Caco-2 (cell line): ENCODE data around the gene CD82. TPM values are rescaled to one million over a fixed set of nuclear protein-coding genes. Genes with fewer than 3 reads are reported as not detected.

Experiments used
- BruUV-seq: library from RNA; stranded (reverse); fragments of 400-500 nt; replicated peaks from 2 replicates; lab custom pipeline; 2021; lab: Mats Ljungman, UMichigan
- CTCF ChIA-PET: fragments of 300-600 bp; sonication (Branson Sonifier 250); formaldehyde crosslinking; loops from one replicate; lab custom pipeline; 2022; ENCODE audit warnings: antibody characterized with exemption; lab: Charles Lee
- POLR2A ChIA-PET: fragments of 300-600 bp; sonication (Branson Sonifier 250); formaldehyde crosslinking; loops from one replicate; lab custom pipeline; 2022; ENCODE audit warnings: antibody characterized with exemption; lab: Charles Lee
- DNase-seq, 2 experiments: peaks; one replicate each; pipeline versions ENCODE4 v3.0.0 to v3.0.0-alpha.2; 2020 to 2022
- H3K27me3 ChIP-seq: replicated peaks from 2 replicates; pipeline ENCODE4 v1.6.0; 2011; ENCODE audit warnings: low read length; ENCODE audit not compliant: control insufficient read depth, insufficient read depth
- H3K36me3 ChIP-seq: 2 replicates; pipeline ENCODE4 v1.5.1; 2011; ENCODE audit warnings: low read length; ENCODE audit not compliant: control insufficient read depth, insufficient read depth
- H3K4me1 ChIP-seq: fragments of 250-450 bp; sonication (Bioruptor Pico); 2 replicates; pipeline ENCODE4 v1.5.1; 2020; ENCODE audit warnings: mild to moderate bottlenecking
- H3K4me3 ChIP-seq: 2 replicates; pipeline ENCODE4 v1.5.1; 2011; ENCODE audit warnings: low read depth, mild to moderate bottlenecking, control low read depth, low read length
- H3K9me3 ChIP-seq: fragments of 250-450 bp; sonication (Bioruptor Pico); 2 replicates; pipeline ENCODE4 v1.5.1; 2020; ENCODE audit warnings: mild to moderate bottlenecking, moderate library complexity
- H3K27ac Mint-ChIP-seq: one replicate; pipeline ENCODE4 v1.8.0; 2022; ENCODE audit warnings: mixed read lengths; ENCODE audit not compliant: unreplicated experiment
- H3K27me3 Mint-ChIP-seq: one replicate; pipeline ENCODE4 v1.8.0; 2022; ENCODE audit warnings: mixed read lengths; ENCODE audit not compliant: insufficient read depth, unreplicated experiment
- H3K36me3 Mint-ChIP-seq: one replicate; pipeline ENCODE4 v1.8.0; 2022; ENCODE audit warnings: mild to moderate bottlenecking, mixed read lengths; ENCODE audit not compliant: insufficient read depth, unreplicated experiment
- H3K4me1 Mint-ChIP-seq: one replicate; pipeline ENCODE4 v1.8.0; 2022; ENCODE audit warnings: low read depth, mixed read lengths; ENCODE audit not compliant: unreplicated experiment
- H3K4me3 Mint-ChIP-seq: one replicate; pipeline ENCODE4 v1.8.0; 2022; ENCODE audit warnings: mild to moderate bottlenecking, moderate library complexity, mixed read lengths; ENCODE audit not compliant: unreplicated experiment
- H3K9me3 Mint-ChIP-seq: one replicate; pipeline ENCODE4 v1.8.0; 2022; ENCODE audit warnings: mixed read lengths; ENCODE audit not compliant: unreplicated experiment
- CTCF ChIP-seq, 2 experiments: fragments of 200-600 bp in 1 of 2; IDR thresholded peaks; 1 replicate in 1 of 2; 2 replicates in 1 of 2; pipeline versions ENCODE4 v1.5.1 to v1.8.0; 2011 to 2022; ENCODE audit warnings: antibody characterized with exemption in 1 of 2, control low read depth in 1 of 2, inconsistent platforms in 1 of 2, low read depth in 1 of 2, low read length in 1 of 2, mild to moderate bottlenecking in 1 of 2, moderate library complexity in 1 of 2; ENCODE audit not compliant: insufficient read depth in 1 of 2, severe bottlenecking in 1 of 2, unreplicated experiment in 1 of 2
- intact Hi-C: fragments of 100-400 bp; cut with micrococcal nuclease; formaldehyde crosslinking; loops from one replicate; pipeline ENCODE4 v1.10.0; 2022; ENCODE audit not compliant: unreplicated experiment
- total RNA-seq: library from RNA; stranded (reverse); gene quantifications from 2 replicates; pipeline ENCODE4 v1.2.3, GENCODE V29; 2022

The CD82 gene
- total RNA-seq, 1 experiment from 2014 or later: 4.3 TPM

GRCh38 chr11:44625759-44626523, 60.5 kb downstream of the CD82 start:
- H3K9me3 ChIP-seq: no peaks in the 10 kb centered on the region
- intact Hi-C loops: loop anchor here (10.0 kb wide), 1 partner anchor 479 kb away; no protein-coding TSS in a partner anchor
- no peaks in the 10 kb centered on the region; the same call in none of the 2 replicates for H3K27me3 ChIP-seq
- CTCF ChIA-PET: no interaction called here
- no peak overlapping the region for H3K4me3 Mint-ChIP-seq
- POLR2A ChIA-PET: no interaction called here
- H3K4me1 ChIP-seq: no peaks in the 10 kb centered on the region
- TF ChIP-seq CTCF (IDR thresholded peaks at IDR 0.05; ENCODE audit: insufficient read depth in 1 of 2, low read depth in 1 of 2, low read length in 1 of 2, severe bottlenecking in 1 of 2, unreplicated experiment in 1 of 2): no peak
- H3K4me3 ChIP-seq: no peak overlapping the region
- H3K4me1 Mint-ChIP-seq: no peaks in the 10 kb centered on the region
- H3K36me3 ChIP-seq: no peaks in the 10 kb centered on the region
- BruUV-seq: no TSS peak
- peaks cover 9% of the 10 kb centered on the region for H3K27me3 Mint-ChIP-seq
- no peak overlapping the region for H3K27ac Mint-ChIP-seq
- H3K9me3 Mint-ChIP-seq: peaks cover 10% of the 10 kb centered on the region
- H3K36me3 Mint-ChIP-seq: no peaks in the 10 kb centered on the region
- DNase-seq: no peak

DNA sequence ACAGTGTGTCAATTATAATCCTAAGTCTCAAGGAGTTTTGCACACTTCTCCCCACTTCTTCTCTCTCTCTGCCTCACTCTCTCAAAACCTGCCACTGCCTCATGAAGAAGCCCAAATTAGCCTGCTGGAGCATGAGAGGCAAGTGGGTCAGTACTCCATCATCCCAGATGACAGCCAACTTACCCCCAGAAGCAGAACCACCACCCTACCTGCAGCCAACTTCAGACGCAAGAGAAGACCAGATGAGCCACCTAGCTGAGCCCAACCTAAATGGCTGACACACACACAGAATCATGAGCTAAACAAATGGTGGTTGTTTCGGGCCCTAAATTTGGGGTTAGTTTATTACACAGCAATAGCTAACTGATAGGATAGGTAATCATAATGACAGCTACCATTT, 61.2 kb downstream of the CD82 start:
- no peaks in the 10 kb centered on the region for H3K9me3 ChIP-seq
- no peak for TF ChIP-seq CTCF (IDR thresholded peaks at IDR 0.05; ENCODE audit: insufficient read depth in 1 of 2, low read depth in 1 of 2, low read length in 1 of 2, severe bottlenecking in 1 of 2, unreplicated experiment in 1 of 2)
- no TSS peak for BruUV-seq
- no peak overlapping the region for H3K4me3 ChIP-seq
- no peak overlapping the region for H3K4me3 Mint-ChIP-seq
- POLR2A ChIA-PET: no interaction called here
- no peaks in the 10 kb centered on the region; the same call in none of the 2 replicates for H3K27me3 ChIP-seq
- H3K27me3 Mint-ChIP-seq: peaks cover 9% of the 10 kb centered on the region
- intact Hi-C loops: loop anchor here (10.0 kb wide), 1 partner anchor 478 kb away; no protein-coding TSS in a partner anchor
- H3K36me3 ChIP-seq: no peaks in the 10 kb centered on the region
- H3K36me3 Mint-ChIP-seq: no peaks in the 10 kb centered on the region
- no peak for DNase-seq
- CTCF ChIA-PET: no interaction called here
- peaks cover 10% of the 10 kb centered on the region for H3K9me3 Mint-ChIP-seq
- no peaks in the 10 kb centered on the region for H3K4me1 Mint-ChIP-seq
- H3K4me1 ChIP-seq: no peaks in the 10 kb centered on the region
- H3K27ac Mint-ChIP-seq: no peak overlapping the region

GRCh38 chr11:44627165-44627789, 61.8 kb downstream of the CD82 start:
- Mint-ChIP-seq H3K4me3 (no peak overlapping the region), H3K27me3 (peaks cover 13% of the 10 kb centered on the region), H3K4me1 (no peaks in the 10 kb centered on the region), H3K9me3 (peaks cover 10% of the 10 kb centered on the region), H3K36me3 (no peaks in the 10 kb centered on the region), H3K27ac (no peak overlapping the region)
- BruUV-seq: no TSS peak
- intact Hi-C loops: loop anchor here (10.0 kb wide), 1 partner anchor 478 kb away; no protein-coding TSS in a partner anchor
- POLR2A ChIA-PET: no interaction called here
- Histone ChIP-seq H3K9me3 (no peaks in the 10 kb centered on the region), H3K27me3 (no peaks in the 10 kb centered on the region; the same call in none of the 2 replicates), H3K4me1 (no peaks in the 10 kb centered on the region), H3K36me3 (no peaks in the 10 kb centered on the region), H3K4me3 (no peak overlapping the region)
- CTCF ChIA-PET: interaction anchor here (2.0 kb wide), 1 partner anchor 10 kb away, joined by 7 read pairs; no protein-coding TSS in a partner anchor
- DNase-seq: no peak
- TF ChIP-seq CTCF (IDR thresholded peaks at IDR 0.05; ENCODE audit: insufficient read depth in 1 of 2, low read depth in 1 of 2, low read length in 1 of 2, severe bottlenecking in 1 of 2, unreplicated experiment in 1 of 2): no peak
